Activated CD4-positive, CD25-positive, alpha-beta regulatory T cell (primary cell): Measurements from ENCODE around the gene CHD3.
A peak's percentile ranks its signal among the peaks of the same experiment; 100 is the strongest.

Experiments
- DNase-seq, 4 experiments: peaks; one replicate each; lab custom pipeline; 2025; lab: John Stamatoyannopoulos, UW

Gene CHD3

GRCh38 chr17:7894226-7894625, 5.6 kb downstream of the CHD3 start:
- DNase-seq: no peak

DNA sequence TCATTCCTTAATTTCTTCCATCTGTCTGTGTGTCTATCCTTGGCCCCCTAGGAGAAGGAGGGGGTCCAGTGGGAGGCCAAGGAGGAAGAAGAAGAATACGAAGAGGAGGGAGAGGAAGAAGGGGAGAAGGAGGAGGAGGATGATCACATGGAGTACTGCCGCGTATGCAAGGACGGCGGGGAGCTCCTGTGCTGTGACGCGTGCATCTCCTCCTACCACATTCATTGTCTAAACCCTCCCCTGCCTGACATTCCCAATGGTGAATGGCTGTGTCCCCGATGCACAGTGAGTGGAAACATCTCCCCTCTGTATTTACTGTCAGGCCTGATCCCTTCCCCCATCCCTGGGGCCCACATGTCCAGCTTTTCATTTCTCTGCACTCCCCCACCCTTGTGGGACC, 6.3 kb downstream of the CHD3 start:
- no peak for DNase-seq

- DNase-seq: no peak
Measured at GRCh38 chr17:7897090-7897489, 8.5 kb downstream of the CHD3 start.

DNA sequence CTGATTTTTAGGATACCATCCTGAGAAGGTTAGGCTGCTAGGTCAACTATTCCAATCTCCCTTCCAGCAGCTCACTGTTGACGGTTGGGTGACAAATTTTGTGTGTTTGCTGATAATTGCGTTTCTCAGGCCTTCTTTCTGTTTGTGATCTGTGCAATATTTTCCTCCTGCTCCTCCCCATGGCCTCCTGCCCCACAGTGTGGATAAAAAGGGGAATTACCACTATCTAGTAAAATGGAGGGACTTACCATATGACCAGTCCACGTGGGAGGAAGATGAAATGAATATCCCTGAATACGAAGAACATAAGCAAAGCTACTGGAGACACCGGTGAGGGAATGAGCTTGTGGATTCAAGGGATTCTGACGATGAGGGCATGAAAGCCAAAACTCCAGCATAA, 9.2 kb downstream of the CHD3 start:
- no peak for DNase-seq

- DNase-seq: no peak
Measured at GRCh38 chr17:7903154-7904103, 14.8 kb downstream of the CHD3 start.

GRCh38 chr17:7909089-7909488, 20.5 kb downstream of the CHD3 start:
- DNase-seq: no peak

DNA sequence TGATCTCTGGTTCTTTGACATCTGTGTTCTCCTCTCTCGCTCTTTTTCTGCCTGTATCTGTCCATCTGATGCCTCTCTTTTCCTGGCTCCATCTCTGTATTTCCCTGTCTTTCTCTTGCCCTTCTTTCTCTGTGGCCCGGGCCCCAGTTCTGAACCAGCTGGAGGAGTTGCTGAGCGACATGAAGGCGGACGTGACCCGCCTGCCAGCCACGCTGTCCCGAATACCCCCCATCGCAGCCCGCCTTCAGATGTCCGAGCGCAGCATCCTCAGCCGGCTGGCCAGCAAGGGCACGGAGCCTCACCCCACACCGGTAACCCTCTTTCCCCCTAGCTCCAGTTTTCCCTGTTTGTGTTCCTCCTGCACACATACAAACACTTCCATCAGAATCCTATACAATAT, 21.7 kb downstream of the CHD3 start:
- DNase-seq: no peak

GRCh38 chr17:7910711-7911110, 22.1 kb downstream of the CHD3 start:
- no peak for DNase-seq

DNA sequence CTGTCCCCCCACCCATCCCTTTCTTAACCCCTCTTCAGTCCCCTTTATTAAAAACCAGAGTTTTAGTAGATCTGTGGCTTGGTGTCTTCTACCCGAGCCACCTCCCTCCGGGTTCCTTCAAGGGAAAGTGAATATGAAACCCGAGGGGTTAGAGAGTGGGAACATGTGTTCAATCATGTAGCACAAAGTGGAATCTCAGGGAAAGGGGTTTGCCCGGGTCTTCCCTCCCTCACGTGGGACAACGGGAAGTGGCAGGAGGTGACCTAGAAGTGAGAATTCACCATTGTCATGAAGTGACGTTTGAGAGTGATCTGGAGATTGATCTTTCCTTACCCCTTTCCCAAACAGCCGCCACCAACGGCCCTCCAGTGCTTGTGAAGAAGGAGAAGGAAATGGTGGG, 22.5 kb downstream of the CHD3 start:
- DNase-seq: no peak

- DNase-seq: no peak
Measured at GRCh38 chr17:7912927-7913524, 24.4 kb downstream of the CHD3 start.

DNA sequence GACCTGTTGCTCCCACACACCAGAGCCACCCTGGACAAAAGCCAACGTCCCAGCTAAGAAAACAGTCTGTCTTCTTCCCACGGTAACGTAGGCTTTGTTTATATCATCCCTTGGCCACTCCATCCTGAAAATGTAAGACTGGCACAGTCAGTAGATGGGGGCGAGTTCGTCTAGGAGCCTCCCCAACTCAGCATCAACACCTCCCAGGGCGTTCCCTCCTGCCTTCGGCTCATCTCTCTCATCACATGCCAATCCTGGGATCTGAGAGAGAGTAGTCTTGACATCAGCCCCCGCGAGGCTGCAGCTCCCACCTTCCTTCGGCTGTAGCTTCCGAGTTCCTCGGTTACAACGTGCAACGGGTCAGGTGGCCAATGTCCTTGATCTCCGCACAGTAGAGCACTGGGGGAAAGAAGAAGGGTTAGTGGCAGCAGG, 26.6 kb downstream of the CHD3 start:
- DNase-seq: no peak

- DNase-seq: peak; percentile 61 to 79 (median 68)
Measured at GRCh38 chr17:7915611-7916384, 27.2 kb downstream of the CHD3 start, which contains the start of gene RNF227. RNF227 (minus strand) TSS chr17:7916289; CDS start chr17:7916195, 94 bp downstream.

DNA sequence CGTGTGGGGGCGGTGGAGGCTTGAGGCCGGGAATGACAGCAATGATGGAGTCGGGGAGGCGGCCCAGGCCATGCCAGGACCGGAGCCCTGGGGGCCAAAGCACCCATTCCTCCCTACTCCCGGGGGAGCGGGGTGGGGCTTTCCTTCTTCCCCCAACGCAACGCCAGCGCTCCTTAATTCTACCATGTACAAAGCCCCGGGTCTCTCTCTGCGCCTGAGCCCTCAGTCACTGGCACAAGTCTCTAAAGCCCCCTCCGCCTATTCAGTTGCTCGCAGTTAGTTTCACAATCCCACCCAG, 27.7 kb downstream of the CHD3 start:
- no peak for DNase-seq

DNA sequence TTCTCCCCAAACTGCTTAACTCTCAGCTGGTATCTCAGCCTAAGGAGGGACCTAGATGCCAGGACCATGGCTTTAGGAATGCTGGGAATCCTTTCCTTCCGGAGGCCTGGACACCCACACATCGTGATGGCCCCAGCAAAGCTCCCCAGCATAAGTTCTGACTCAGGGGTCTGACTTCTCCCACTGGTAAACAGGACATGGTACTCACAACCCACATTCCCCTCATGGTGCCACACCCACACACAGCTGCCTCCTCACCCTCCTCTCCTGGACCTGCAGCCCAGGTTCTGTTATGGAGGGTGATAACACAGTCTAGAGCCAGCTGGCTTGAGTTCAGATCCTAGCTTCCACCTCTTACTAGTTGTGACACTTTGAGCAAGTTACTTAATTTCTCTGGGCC, 28.2 kb downstream of the CHD3 start:
- DNase-seq: no peak

DNA sequence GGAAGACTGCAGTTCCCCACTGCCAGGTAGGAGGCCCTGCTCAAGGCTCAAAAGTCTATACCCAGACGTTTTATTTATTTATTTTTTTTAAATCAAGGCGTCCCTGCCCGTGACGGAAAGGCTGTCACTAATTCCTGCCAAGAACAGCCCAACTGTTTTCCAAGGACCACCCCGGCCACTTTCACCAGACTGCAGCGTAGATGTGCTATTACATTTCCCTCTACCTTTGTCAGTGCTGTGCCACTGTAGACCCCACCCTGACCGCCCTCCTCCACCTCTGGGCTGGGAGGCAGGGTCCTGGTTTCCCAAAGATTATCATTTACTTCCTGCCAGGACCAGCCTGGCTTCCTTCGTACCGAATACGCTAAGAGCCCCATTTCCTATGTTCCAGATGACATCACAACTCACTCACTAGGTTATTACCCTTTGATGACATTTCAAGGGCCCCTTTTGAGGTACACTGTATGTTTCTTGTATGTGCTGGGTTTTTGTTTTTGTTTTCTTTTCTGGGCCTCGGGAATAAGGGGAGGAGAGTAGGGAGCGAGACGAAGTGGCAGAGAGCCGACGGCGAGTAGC, 33.8 kb downstream of the CHD3 start:
- no peak for DNase-seq

DNA sequence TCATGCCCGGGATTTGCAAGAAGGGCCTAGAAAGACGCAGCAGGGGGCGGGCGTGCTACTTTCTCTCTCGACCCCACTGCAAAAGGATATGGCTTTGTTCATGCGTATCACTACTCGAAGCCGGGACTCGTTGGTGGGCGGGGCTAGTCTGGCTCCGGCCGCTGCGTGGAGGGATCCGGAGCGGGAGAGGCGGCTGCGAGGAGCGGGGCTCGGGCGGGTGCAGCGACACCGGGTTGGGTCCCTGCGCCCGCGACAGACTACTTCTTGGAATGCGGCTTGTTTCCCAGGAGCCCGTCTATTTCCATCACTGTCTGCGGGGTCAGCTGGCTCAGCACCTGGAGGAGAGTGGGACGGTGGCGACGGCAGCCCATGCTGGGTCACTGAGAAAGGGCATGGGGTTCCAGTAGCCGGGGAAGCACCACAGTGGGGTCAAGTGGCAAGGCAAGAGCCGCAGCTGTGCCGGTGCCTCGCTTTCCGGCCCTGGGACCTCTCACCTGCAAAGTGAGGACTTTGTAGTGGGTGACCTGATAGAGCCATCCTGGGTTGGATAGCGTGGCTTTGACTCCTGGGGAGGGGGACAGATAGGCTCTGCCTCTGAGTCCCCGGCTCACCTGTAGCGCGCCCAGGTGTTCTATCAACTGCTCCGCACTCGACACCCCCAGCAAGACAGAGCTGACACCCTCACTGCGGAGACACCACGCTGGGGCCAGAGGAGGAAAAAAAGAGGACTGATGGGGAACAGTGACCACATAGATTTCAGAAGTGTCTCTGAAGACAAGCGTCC, 34.4 kb downstream of the CHD3 start:
- DNase-seq: peak; percentile 62 to 72 (median 70)

DNA sequence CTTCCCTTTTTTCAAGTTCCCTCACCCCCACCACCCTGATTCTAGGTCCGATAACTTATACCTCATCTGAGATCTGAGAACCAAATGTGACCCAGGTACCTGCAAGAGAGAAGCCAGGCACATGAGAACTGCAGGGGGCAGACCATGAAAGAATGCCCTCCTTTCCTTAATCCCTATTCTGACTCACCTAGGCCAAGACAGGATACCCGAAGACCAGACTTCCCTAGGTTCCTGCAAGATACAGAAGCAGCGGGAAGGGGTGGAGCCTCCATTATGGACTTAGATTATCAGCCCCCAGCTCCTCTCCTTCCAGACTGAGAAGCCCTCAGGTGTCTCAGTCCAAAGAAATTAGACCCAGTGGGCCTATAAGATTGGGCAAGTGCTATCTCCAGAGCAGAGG, 39.0 kb downstream of the CHD3 start:
- DNase-seq: no peak

DNA sequence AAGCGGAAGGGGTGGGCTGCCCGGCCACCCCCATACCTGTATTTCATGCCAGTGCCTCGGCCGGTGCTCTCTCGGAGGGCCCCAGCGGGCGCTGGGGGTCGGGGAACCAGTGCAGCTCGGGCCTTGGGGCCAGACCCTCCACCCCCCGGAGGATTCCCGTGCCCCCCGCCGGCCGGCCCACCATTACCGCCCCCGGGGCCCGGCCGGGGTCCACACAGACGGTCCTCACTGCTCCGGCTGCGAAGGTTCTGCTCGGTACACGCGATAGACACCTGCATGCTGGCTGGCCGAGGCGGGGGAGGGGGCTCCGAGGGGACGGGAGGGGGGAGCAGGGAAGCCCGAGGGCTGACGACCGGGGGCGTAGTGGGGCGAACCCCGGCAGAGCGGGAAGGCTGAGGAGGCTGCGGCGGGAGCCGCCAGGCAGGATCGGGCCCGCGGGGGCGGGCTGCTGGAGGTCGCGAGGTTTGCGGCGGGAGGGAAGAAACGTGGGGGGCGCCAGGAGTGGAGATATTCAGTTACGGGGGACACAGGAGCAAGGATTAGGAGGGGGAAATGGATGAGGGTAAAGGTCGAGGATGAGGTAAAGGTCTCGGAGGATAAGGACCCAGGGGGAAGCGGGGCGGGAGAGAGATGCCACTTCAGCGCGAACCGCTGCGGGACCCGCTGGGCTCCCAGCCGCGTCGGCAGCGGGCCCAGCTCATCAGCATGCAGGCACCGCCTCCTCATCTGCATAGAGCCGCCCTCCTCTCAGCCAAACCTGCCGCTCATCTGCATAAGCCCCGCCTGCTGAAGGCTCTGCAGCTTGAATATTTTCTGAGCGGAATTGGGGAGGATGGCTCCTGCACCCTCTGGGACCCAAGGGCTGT, 40.8 kb downstream of the CHD3 start, which contains the start of gene KCNAB3:
Gene KCNAB3 (minus strand): TSS at position 699 of the 866 bp plus-strand sequence. CDS start 421 bp downstream, at position 278.
- peak in 1 of 4 experiments; percentile 25 for DNase-seq

DNA sequence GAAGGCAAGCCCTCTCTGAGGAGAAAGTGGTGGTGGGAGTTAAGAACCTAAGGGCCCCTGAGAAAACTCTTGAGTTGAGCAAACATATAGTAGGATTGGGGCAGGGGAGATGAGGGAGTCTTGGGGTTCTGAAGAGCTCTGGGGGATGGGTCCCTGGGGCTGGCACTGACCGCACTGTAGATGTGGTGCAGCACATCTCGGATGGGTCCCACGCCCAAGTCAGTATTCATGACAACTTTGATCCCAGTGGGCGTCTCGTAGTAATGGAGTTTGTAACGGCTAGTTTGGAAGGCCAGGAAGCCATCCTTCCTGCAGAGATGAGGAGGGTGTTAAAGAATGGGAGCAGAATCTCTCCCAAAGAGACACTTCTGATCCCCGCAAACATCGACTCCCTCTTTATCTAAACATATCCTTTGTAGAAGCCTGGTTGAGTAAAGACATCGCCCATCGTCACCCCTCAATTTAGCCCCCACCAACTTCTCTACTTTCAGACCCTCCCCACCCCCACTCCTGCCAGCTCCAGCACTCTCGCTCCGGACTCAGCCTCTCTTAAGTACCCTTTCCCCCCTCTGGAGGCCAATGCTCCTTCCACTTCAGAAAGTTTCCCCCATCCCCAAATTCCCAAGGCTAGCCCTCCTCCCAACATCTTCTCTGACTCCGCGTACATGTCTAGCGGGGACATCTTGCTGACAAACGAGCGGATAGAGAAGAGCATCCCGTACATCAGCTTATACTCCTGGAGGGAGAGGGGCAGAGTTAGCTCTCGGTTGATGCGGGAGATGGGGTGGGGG, 42.4 kb downstream of the CHD3 start:
- no peak for DNase-seq
